CD14-positive monocyte (primary cell): ENCODE measurements around the gene PDZRN3. TPM values are rescaled to one million over a fixed set of nuclear protein-coding genes. Genes with fewer than 3 reads are reported as not detected.

ENCODE experiments used
- DNase-seq, 3 donors: peaks; one replicate each; pipeline ENCODE4 v3.0.0-alpha.2; 2011 to 2022
- H2AFZ ChIP-seq: 2 replicates; pipeline ENCODE4 v1.6.0; 2012; ENCODE audit warnings: mild to moderate bottlenecking, low read depth, low read length, inconsistent platforms; ENCODE audit not compliant: insufficient read depth, poor library complexity, severe bottlenecking
- H3K27ac ChIP-seq, 2 donors: 1 replicate in 1 of 2; 2 replicates in 1 of 2; pipeline ENCODE4 v1.5.1; 2012 to 2013; ENCODE audit warnings: low read length in 2 of 2, control low read depth in 1 of 2, inconsistent platforms in 1 of 2, low read depth in 1 of 2, mild to moderate bottlenecking in 1 of 2
- H3K27me3 ChIP-seq, 2 donors: one replicate each; pipeline versions ENCODE4 v1.6.0 to v1.6.1; 2011 to 2013; ENCODE audit warnings: low read length in 2 of 2; ENCODE audit not compliant: control insufficient read depth in 2 of 2, insufficient read depth in 2 of 2
- H3K36me3 ChIP-seq, 2 donors: replicated peaks in 1 of 2; 1 replicate in 1 of 2; 2 replicates in 1 of 2; pipeline versions ENCODE4 v1.5.1 to v1.6.1; 2012 to 2013; ENCODE audit warnings: low read length in 2 of 2, control low read depth in 1 of 2, inconsistent platforms in 1 of 2, mild to moderate bottlenecking in 1 of 2; ENCODE audit not compliant: insufficient read depth in 2 of 2, control insufficient read depth in 1 of 2
- H3K4me1 ChIP-seq, 2 donors: 1 replicate in 1 of 2; 2 replicates in 1 of 2; pipeline versions ENCODE4 v1.5.1 to v1.6.1; 2012 to 2013; ENCODE audit warnings: low read length in 2 of 2, control low read depth in 1 of 2, inconsistent platforms in 1 of 2, mild to moderate bottlenecking in 1 of 2, moderate library complexity in 1 of 2; ENCODE audit not compliant: insufficient read depth in 2 of 2, control insufficient read depth in 1 of 2
- H3K4me2 ChIP-seq: replicated peaks from 2 replicates; pipeline ENCODE3; 2012; ENCODE audit warnings: low read length, moderate library complexity, mild to moderate bottlenecking; ENCODE audit not compliant: poor library complexity, severe bottlenecking; ENCODE audit errors: extremely low read depth
- H3K4me3 ChIP-seq, 3 experiments: fragments of 200-600 bp in 1 of 3; sonication (generic) in 1 of 3; replicated peaks in 1 of 3; 1 replicate in 2 of 3; 2 replicates in 1 of 3; pipeline ENCODE4 v1.5.1; 2011 to 2013; ENCODE audit warnings: low read length in 3 of 3, mild to moderate bottlenecking in 3 of 3, control low read depth in 2 of 3, low read depth in 2 of 3, inconsistent platforms in 1 of 3, moderate library complexity in 1 of 3
- H3K79me2 ChIP-seq: 2 replicates; pipeline ENCODE4 v1.6.0; 2012; ENCODE audit warnings: mild to moderate bottlenecking, control low read depth, inconsistent platforms, low read length, moderate library complexity; ENCODE audit not compliant: insufficient read depth
- H3K9ac ChIP-seq: 2 replicates; pipeline ENCODE4 v1.6.0; 2017; ENCODE audit warnings: low read length, mild to moderate bottlenecking; ENCODE audit not compliant: insufficient read depth, poor library complexity, severe bottlenecking
- H3K9me3 ChIP-seq, 2 donors: replicated peaks in 1 of 2; 1 replicate in 1 of 2; 2 replicates in 1 of 2; pipeline versions ENCODE4 v1.5.1 to v1.6.1; 2012 to 2013; ENCODE audit warnings: low read length in 2 of 2, control low read depth in 1 of 2; ENCODE audit not compliant: control insufficient read depth in 1 of 2, insufficient read depth in 1 of 2
- H4K20me1 ChIP-seq: 2 replicates; pipeline ENCODE4 v1.6.0; 2012; ENCODE audit warnings: mild to moderate bottlenecking, low read length, control low read depth, moderate library complexity; ENCODE audit not compliant: insufficient read depth
- H3K27ac Mint-ChIP-seq, 7 donors: one replicate each; pipeline ENCODE4 v1.8.0; 2020; ENCODE audit warnings: mild to moderate bottlenecking in 7 of 7, mixed read lengths in 7 of 7, moderate library complexity in 6 of 7, inconsistent platforms in 2 of 7
- H3K27me3 Mint-ChIP-seq, 3 donors: one replicate each; pipeline ENCODE4 v1.8.0; 2021 to 2022; ENCODE audit warnings: low read depth in 3 of 3, mild to moderate bottlenecking in 3 of 3, mixed read lengths in 3 of 3, moderate library complexity in 3 of 3, inconsistent platforms in 1 of 3
- H3K36me3 Mint-ChIP-seq, 2 donors: one replicate each; pipeline ENCODE4 v1.8.0; 2020; ENCODE audit warnings: mixed read lengths in 2 of 2, inconsistent platforms in 1 of 2, mild to moderate bottlenecking in 1 of 2
- H3K4me1 Mint-ChIP-seq: one replicate; pipeline ENCODE4 v1.8.0; 2020; ENCODE audit warnings: mild to moderate bottlenecking, mixed read lengths
- H3K4me3 Mint-ChIP-seq, 2 donors: one replicate each; pipeline ENCODE4 v1.8.0; 2020; ENCODE audit warnings: mild to moderate bottlenecking in 2 of 2, mixed read lengths in 2 of 2, moderate library complexity in 1 of 2
- H3K9me3 Mint-ChIP-seq, 7 donors: one replicate each; pipeline ENCODE4 v1.8.0; 2020 to 2022; ENCODE audit warnings: mixed read lengths in 7 of 7, mild to moderate bottlenecking in 6 of 7, moderate library complexity in 6 of 7, inconsistent platforms in 2 of 7
- WGBS: methylation state at CpG from one replicate; pipeline ENCODE4 v1.1.5; 2013; ENCODE audit warnings: missing lambda C conversion rate; ENCODE audit not compliant: insufficient coverage; 5-methylcytosine and 5-hydroxymethylcytosine counted together
- intact Hi-C, 2 donors: fragments of 100-400 bp; cut with micrococcal nuclease; formaldehyde crosslinking; loops; one replicate each; pipeline versions ENCODE4 v1.15.0 to v1.15.1; 2023
- polyA plus RNA-seq, 3 donors: library from polyadenylated mRNA; depleted of rRNA in 1 of 3; unstranded in 2 of 3; stranded (reverse) in 1 of 3; fragments of 300-500 nt in 2 of 3; fragments of >200 nt in 1 of 3; fragmentation: Illumina TruSeq in 2 of 3; gene quantifications; 1 replicate in 2 of 3; 2 replicates in 1 of 3; pipeline ENCODE4 v1.2.3, GENCODE V29; 2012 to 2021
- TF ChIP-seq, protein P1 (sequence below): fragments of 200-600 bp; IDR thresholded peaks from one replicate; pipeline ENCODE4 v1.8.0; 2022; ENCODE audit warnings: antibody characterized with exemption, mild to moderate bottlenecking

PDZRN3 gene
- polyA plus RNA-seq, 3 donors = not detected

DNA sequence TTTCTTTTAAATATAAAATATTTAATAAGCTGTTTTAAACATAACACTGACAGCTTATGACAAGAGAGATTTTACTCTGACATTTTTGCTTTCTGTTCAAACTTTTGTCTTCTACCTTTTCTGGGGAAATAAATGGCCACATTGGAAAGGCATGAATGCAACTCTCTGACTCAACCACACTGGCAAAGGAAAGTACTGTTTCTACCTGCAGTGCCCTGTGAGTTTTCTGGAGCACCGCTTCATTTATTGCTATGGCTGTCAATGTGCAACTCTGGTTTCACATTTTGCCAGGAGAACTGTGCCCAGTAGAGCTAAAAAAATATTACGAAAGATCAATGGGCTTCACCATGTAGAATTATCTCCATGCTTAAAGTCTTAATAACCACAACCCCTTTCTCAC lies 15.1 kb downstream of the PDZRN3 start:
- 100% methylated on average over 2 of the region's 2 CpGs for WGBS
- no peak for DNase-seq
- Histone ChIP-seq H3K4me2 (no peak overlapping the region), H3K4me3 (no peak overlapping the region), H3K9me3 (no peaks in the 10 kb centered on the region), H3K4me1 (no peaks in the 10 kb centered on the region), H3K79me2 (no peaks in the 10 kb centered on the region), H3K27me3 (no peaks in the 10 kb centered on the region), H3K27ac (no peak overlapping the region), H3K9ac (no peak overlapping the region), H4K20me1 (no peaks in the 10 kb centered on the region), H2AFZ (no peak overlapping the region), H3K36me3 (no peaks in the 10 kb centered on the region)
- Mint-ChIP-seq H3K9me3 (peaks cover 0 to 2% (median 0%) of the 10 kb centered on the region in 7 donors), H3K36me3 (no peaks in the 10 kb centered on the region), H3K27ac (no peak overlapping the region), H3K27me3 (peaks cover 0 to 3% (median 2%) of the 10 kb centered on the region in 3 donors), H3K4me1 (no peaks in the 10 kb centered on the region), H3K4me3 (no peak overlapping the region)
- TF ChIP-seq, protein P1, sequence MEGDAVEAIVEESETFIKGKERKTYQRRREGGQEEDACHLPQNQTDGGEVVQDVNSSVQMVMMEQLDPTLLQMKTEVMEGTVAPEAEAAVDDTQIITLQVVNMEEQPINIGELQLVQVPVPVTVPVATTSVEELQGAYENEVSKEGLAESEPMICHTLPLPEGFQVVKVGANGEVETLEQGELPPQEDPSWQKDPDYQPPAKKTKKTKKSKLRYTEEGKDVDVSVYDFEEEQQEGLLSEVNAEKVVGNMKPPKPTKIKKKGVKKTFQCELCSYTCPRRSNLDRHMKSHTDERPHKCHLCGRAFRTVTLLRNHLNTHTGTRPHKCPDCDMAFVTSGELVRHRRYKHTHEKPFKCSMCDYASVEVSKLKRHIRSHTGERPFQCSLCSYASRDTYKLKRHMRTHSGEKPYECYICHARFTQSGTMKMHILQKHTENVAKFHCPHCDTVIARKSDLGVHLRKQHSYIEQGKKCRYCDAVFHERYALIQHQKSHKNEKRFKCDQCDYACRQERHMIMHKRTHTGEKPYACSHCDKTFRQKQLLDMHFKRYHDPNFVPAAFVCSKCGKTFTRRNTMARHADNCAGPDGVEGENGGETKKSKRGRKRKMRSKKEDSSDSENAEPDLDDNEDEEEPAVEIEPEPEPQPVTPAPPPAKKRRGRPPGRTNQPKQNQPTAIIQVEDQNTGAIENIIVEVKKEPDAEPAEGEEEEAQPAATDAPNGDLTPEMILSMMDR = no peak
- intact Hi-C loops = no loop called here

DNA sequence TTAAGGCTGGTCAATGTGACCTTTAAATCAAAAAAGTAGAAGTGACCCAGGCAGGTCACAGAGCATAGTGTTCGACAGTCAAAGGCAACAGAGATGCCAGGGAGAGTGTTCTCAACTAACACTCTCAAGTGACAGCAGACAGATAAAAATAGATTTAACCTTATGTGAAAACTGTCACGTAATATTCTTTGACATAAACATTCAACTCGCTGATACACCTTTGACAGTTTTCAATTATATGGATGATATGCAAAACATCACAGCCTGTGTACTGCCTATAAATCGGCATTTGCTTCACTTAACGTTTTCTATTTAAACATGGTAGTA lies 15.5 kb downstream of the PDZRN3 start:
- H3K9me3 Mint-ChIP-seq = peaks cover 0 to 2% (median 0%) of the 10 kb centered on the region in 7 donors
- no peaks in the 10 kb centered on the region for H4K20me1 ChIP-seq
- TF ChIP-seq, protein P1 = no peak
- H3K9me3 ChIP-seq = no peaks in the 10 kb centered on the region
- no peak overlapping the region for H2AFZ ChIP-seq
- no peak overlapping the region for H3K9ac ChIP-seq
- no peaks in the 10 kb centered on the region for H3K36me3 ChIP-seq
- H3K4me3 Mint-ChIP-seq = no peak overlapping the region
- H3K4me2 ChIP-seq = no peak overlapping the region
- no peaks in the 10 kb centered on the region for H3K79me2 ChIP-seq
- H3K4me1 Mint-ChIP-seq = no peaks in the 10 kb centered on the region
- H3K27ac Mint-ChIP-seq = no peak overlapping the region
- H3K4me1 ChIP-seq = no peaks in the 10 kb centered on the region
- WGBS = no CpG with 5 or more reads among the region's 5 CpGs
- H3K27ac ChIP-seq = no peak overlapping the region
- DNase-seq = no peak
- H3K36me3 Mint-ChIP-seq = no peaks in the 10 kb centered on the region
- intact Hi-C loops = no loop called here
- H3K4me3 ChIP-seq = no peak overlapping the region
- peaks cover 0 to 3% (median 2%) of the 10 kb centered on the region in 3 donors for H3K27me3 Mint-ChIP-seq
- no peaks in the 10 kb centered on the region for H3K27me3 ChIP-seq
